ENCODE data around the gene JAGN1. TPM values are rescaled to one million over a fixed set of nuclear protein-coding genes. Genes with fewer than 3 reads are reported as not detected.

Gene JAGN1
- total RNA-seq, 1 experiment from 2014 or later: 34.2 TPM

- H3K27me3 Mint-ChIP-seq (ENCODE audit: unreplicated experiment): no peaks in the 10 kb centered on the region
- H3K9me3 Mint-ChIP-seq (ENCODE audit: low read depth, unreplicated experiment): no peaks in the 10 kb centered on the region
- no peak for TF ChIP-seq CTCF (IDR thresholded peaks at IDR 0.05; ENCODE audit: unreplicated experiment)
- no TSS peak for BruUV-seq (replicated peaks)
- intact Hi-C loops (cut with micrococcal nuclease; ENCODE audit: unreplicated experiment): no loop called here
- peaks cover 20% of the 10 kb centered on the region for H3K36me3 Mint-ChIP-seq (ENCODE audit: insufficient read depth, unreplicated experiment)
- no peak for DNase-seq
- peaks cover 9% of the 10 kb centered on the region for H3K4me1 Mint-ChIP-seq (ENCODE audit: low read depth, unreplicated experiment)
- H3K27ac Mint-ChIP-seq (ENCODE audit: unreplicated experiment): no peak overlapping the region
- CTCF ChIA-PET: interaction anchor here (0.7 to 1.7 kb wide), 6 partner anchors 9 to 225 kb away, joined by 3 to 5 read pairs (median 3); partner anchors contain the start of gene VHL
- H3K4me3 Mint-ChIP-seq (ENCODE audit: low read depth, unreplicated experiment): peak overlapping the region; percentile 69
These were observed 25.9 kb downstream of the JAGN1 start for GRCh38 chr3:9916346-9916733.

- no peak for TF ChIP-seq CTCF (IDR thresholded peaks at IDR 0.05; ENCODE audit: unreplicated experiment)
- Mint-ChIP-seq H3K4me3 (ENCODE audit: low read depth, unreplicated experiment) (peak within 1 kb of the TSS; percentile 69), H3K36me3 (ENCODE audit: insufficient read depth, unreplicated experiment) (peaks cover 15% of the 10 kb centered on the region), H3K9me3 (ENCODE audit: low read depth, unreplicated experiment) (no peaks in the 10 kb centered on the region), H3K27ac (ENCODE audit: unreplicated experiment) (peak within 1 kb of the TSS; percentile 27), H3K27me3 (ENCODE audit: unreplicated experiment) (no peaks in the 10 kb centered on the region), H3K4me1 (ENCODE audit: low read depth, unreplicated experiment) (peaks cover 9% of the 10 kb centered on the region)
- CTCF ChIA-PET: interaction anchor here (0.6 to 1.7 kb wide), 7 partner anchors 9 to 225 kb away, joined by 3 to 5 read pairs (median 3); partner anchors contain the start of gene VHL
- intact Hi-C loops (cut with micrococcal nuclease; ENCODE audit: unreplicated experiment): no loop called here
- DNase-seq: peak; percentile 80
- TSS peak; percentile 25 for BruUV-seq (replicated peaks)
These were observed 26.6 kb downstream of the JAGN1 start, which contains the start of gene IL17RC for GRCh38 chr3:9916734-9917680. Gene IL17RC (plus strand): TSS chr3:9917098. CDS start chr3:9917316, 218 bp downstream.

- Mint-ChIP-seq H3K27ac (ENCODE audit: unreplicated experiment) (no peak overlapping the region), H3K36me3 (ENCODE audit: insufficient read depth, unreplicated experiment) (peaks cover 11% of the 10 kb centered on the region), H3K4me1 (ENCODE audit: low read depth, unreplicated experiment) (peaks cover 9% of the 10 kb centered on the region), H3K4me3 (ENCODE audit: low read depth, unreplicated experiment) (peak overlapping the region; percentile 69), H3K27me3 (ENCODE audit: unreplicated experiment) (no peaks in the 10 kb centered on the region), H3K9me3 (ENCODE audit: low read depth, unreplicated experiment) (no peaks in the 10 kb centered on the region)
- CTCF ChIA-PET: interaction anchor here (1.7 kb wide), 1 partner anchor 20 kb away, joined by 4 read pairs; no protein-coding TSS in a partner anchor
- intact Hi-C loops (cut with micrococcal nuclease; ENCODE audit: unreplicated experiment): no loop called here
- BruUV-seq (replicated peaks): no TSS peak
- TF ChIP-seq CTCF (IDR thresholded peaks at IDR 0.05; ENCODE audit: unreplicated experiment): no peak
- DNase-seq: no peak
These were observed 27.4 kb downstream of the JAGN1 start for GRCh38 chr3:9917820-9918219.

- Mint-ChIP-seq H3K4me3 (ENCODE audit: low read depth, unreplicated experiment) (no peak overlapping the region), H3K9me3 (ENCODE audit: low read depth, unreplicated experiment) (no peaks in the 10 kb centered on the region), H3K36me3 (ENCODE audit: insufficient read depth, unreplicated experiment) (peaks cover 11% of the 10 kb centered on the region), H3K4me1 (ENCODE audit: low read depth, unreplicated experiment) (peaks cover 9% of the 10 kb centered on the region), H3K27me3 (ENCODE audit: unreplicated experiment) (no peaks in the 10 kb centered on the region), H3K27ac (ENCODE audit: unreplicated experiment) (no peak overlapping the region)
- intact Hi-C loops (cut with micrococcal nuclease; ENCODE audit: unreplicated experiment): no loop called here
- no peak for DNase-seq
- TF ChIP-seq CTCF (IDR thresholded peaks at IDR 0.05; ENCODE audit: unreplicated experiment): no peak
- CTCF ChIA-PET: no interaction called here
- BruUV-seq (replicated peaks): no TSS peak
These were observed 28.0 kb downstream of the JAGN1 start for GRCh38 chr3:9918261-9919038.

All from Calu3 (cell line).